A673 (cell line): ENCODE data around the gene OR2F1. TPM values are rescaled to one million over a fixed set of nuclear protein-coding genes. Genes with fewer than 3 reads are reported as not detected.
"Not testable (repeated sequence)": the region's sequence is repeated elsewhere in the genome, so short reads cannot be mapped to it uniquely, and the experiment has no call there.

Experiments
- BruUV-seq: library from RNA; stranded (reverse); fragments of 400-500 nt; replicated peaks from 2 replicates; lab custom pipeline; 2021; lab: Mats Ljungman, UMichigan
- CTCF ChIA-PET: fragments of 300-600 bp; sonication (Branson Sonifier 250); formaldehyde crosslinking; loops from one replicate; lab custom pipeline; 2022; ENCODE audit warnings: antibody characterized with exemption; lab: Charles Lee
- POLR2A ChIA-PET: fragments of 300-600 bp; sonication (Branson Sonifier 250); formaldehyde crosslinking; loops from one replicate; lab custom pipeline; 2022; ENCODE audit warnings: antibody characterized with exemption; ENCODE audit not compliant: low non-redundant PET; lab: Charles Lee
- DNase-seq: peaks from one replicate; pipeline ENCODE4 v3.0.0-alpha.2; 2015; ENCODE audit warnings: low spot score
- H3K27ac ChIP-seq: fragments of 200-600 bp; sonication (generic); 2 replicates; pipeline ENCODE4 v1.5.1; 2016; ENCODE audit warnings: mixed run types, low read depth, mild to moderate bottlenecking, mixed read lengths, antibody characterized with exemption, low read length; ENCODE audit not compliant: poor library complexity, severe bottlenecking
- H3K27me3 ChIP-seq: fragments of 200-600 bp; sonication (generic); replicated peaks from 2 replicates; pipeline ENCODE4 v1.6.1; 2017; ENCODE audit warnings: mixed run types, low read depth, mild to moderate bottlenecking, mixed read lengths, antibody characterized with exemption, low read length; ENCODE audit not compliant: insufficient read depth, poor library complexity
- H3K36me3 ChIP-seq: fragments of 200-600 bp; sonication (generic); 2 replicates; pipeline ENCODE4 v1.6.1; 2016; ENCODE audit warnings: mixed run types, mild to moderate bottlenecking, mixed read lengths, antibody characterized with exemption, low read length; ENCODE audit not compliant: insufficient read depth, poor library complexity, severe bottlenecking
- H3K4me1 ChIP-seq: fragments of 200-600 bp; sonication (generic); 2 replicates; pipeline ENCODE4 v1.6.1; 2017; ENCODE audit warnings: mixed run types, mild to moderate bottlenecking, mixed read lengths, antibody characterized with exemption, low read length; ENCODE audit not compliant: insufficient read depth, poor library complexity, severe bottlenecking
- H3K4me3 ChIP-seq: fragments of 200-600 bp; sonication (generic); 2 replicates; pipeline ENCODE4 v1.5.1; 2016; ENCODE audit warnings: low read depth, mixed run types, mild to moderate bottlenecking, mixed read lengths, low read length; ENCODE audit not compliant: poor library complexity, severe bottlenecking
- H3K9me3 ChIP-seq: fragments of 200-600 bp; sonication (generic); 2 replicates; pipeline ENCODE4 v1.6.1; 2016; ENCODE audit warnings: mixed run types, low read depth, mild to moderate bottlenecking, mixed read lengths, antibody characterized with exemption, low read length; ENCODE audit not compliant: poor library complexity, severe bottlenecking
- CTCF ChIP-seq: fragments of 300-800, 200-600 bp; sonication (generic); conservative IDR thresholded peaks from 2 replicates; pipeline ENCODE4 v1.5.1; 2017; ENCODE audit warnings: low read depth, mild to moderate bottlenecking, antibody characterized with exemption, low read length, moderate library complexity, mixed read lengths
- EZH2 ChIP-seq: fragments of 200-600 bp; sonication (generic); IDR thresholded peaks from 2 replicates; pipeline ENCODE4 v1.6.1; 2017; ENCODE audit warnings: borderline replicate concordance, low read depth, mild to moderate bottlenecking, mixed read lengths, antibody characterized with exemption, low read length; ENCODE audit not compliant: poor library complexity, severe bottlenecking
- intact Hi-C: fragments of 100-400 bp; cut with micrococcal nuclease; formaldehyde crosslinking; loops from one replicate; pipeline ENCODE4 v1.10.0; 2022; ENCODE audit not compliant: unreplicated experiment
- total RNA-seq: library from RNA; stranded (reverse); gene quantifications from 2 replicates; pipeline ENCODE4 v1.2.3, GENCODE V29; 2021

The OR2F1 gene
- total RNA-seq, 1 experiment from 2014 or later, result not detected

GRCh38 chr7:144006029-144006691 lies 51.5 kb downstream of the OR2F1 start:
- Histone ChIP-seq H3K27ac (no peak overlapping the region), H3K27me3 (peaks cover 4% of the 10 kb centered on the region), H3K36me3 (no peaks in the 10 kb centered on the region), H3K4me3 (no peak overlapping the region), H3K4me1 (no peaks in the 10 kb centered on the region), H3K9me3 (peaks cover 4% of the 10 kb centered on the region)
- TF ChIP-seq CTCF, result no peak
- no peak for TF ChIP-seq EZH2
- CTCF ChIA-PET, result no interaction called here
- BruUV-seq, result no TSS peak
- no peak for DNase-seq
- intact Hi-C loops, result no loop called here
- POLR2A ChIA-PET, result no interaction called here

- H3K4me1 ChIP-seq, result no peaks in the 10 kb centered on the region
- no peak overlapping the region for H3K4me3 ChIP-seq
- no peak overlapping the region for H3K27ac ChIP-seq
- no peak for TF ChIP-seq EZH2
- no peak for TF ChIP-seq CTCF
- intact Hi-C loops, result no loop called here
- peaks cover 4% of the 10 kb centered on the region for H3K9me3 ChIP-seq
- ChIA-PET CTCF (no interaction called here), POLR2A (no interaction called here)
- H3K36me3 ChIP-seq, result no peaks in the 10 kb centered on the region
- DNase-seq, result no peak
- BruUV-seq, result no TSS peak
- H3K27me3 ChIP-seq, result peaks cover 4% of the 10 kb centered on the region
Observed at GRCh38 chr7:144006692-144007042, 52.0 kb downstream of the OR2F1 start.

GRCh38 chr7:144009361-144009760 lies 54.7 kb downstream of the OR2F1 start:
- intact Hi-C loops, result no loop called here
- ChIA-PET POLR2A (no interaction called here), CTCF (no interaction called here)
- Histone ChIP-seq H3K36me3 (no peaks in the 10 kb centered on the region), H3K9me3 (peaks cover 4% of the 10 kb centered on the region), H3K27me3 (peaks cover 4% of the 10 kb centered on the region), H3K4me3 (no peak overlapping the region), H3K27ac (no peak overlapping the region), H3K4me1 (no peaks in the 10 kb centered on the region)
- TF ChIP-seq EZH2 (no peak), CTCF (no peak)
- no peak for DNase-seq
- BruUV-seq, result no TSS peak

GRCh38 chr7:144010061-144010460 lies 55.4 kb downstream of the OR2F1 start:
- H3K4me3 ChIP-seq, DNase-seq, H3K36me3 ChIP-seq, CTCF ChIA-PET, intact Hi-C loops, POLR2A ChIA-PET, H3K27me3 ChIP-seq, BruUV-seq, H3K4me1 ChIP-seq, H3K27ac ChIP-seq, H3K9me3 ChIP-seq: not testable (repeated sequence)

GRCh38 chr7:144010821-144011220 lies 56.2 kb downstream of the OR2F1 start:
- H3K36me3 ChIP-seq, POLR2A ChIA-PET, CTCF ChIA-PET, H3K4me1 ChIP-seq, H3K4me3 ChIP-seq, BruUV-seq, H3K27ac ChIP-seq, DNase-seq, H3K27me3 ChIP-seq, H3K9me3 ChIP-seq, intact Hi-C loops: not testable (repeated sequence)
